Natural killer cell (primary cell): ENCODE results near the gene NIPBL. TPM values are rescaled to one million over a fixed set of nuclear protein-coding genes. Genes with fewer than 3 reads are reported as not detected.

ENCODE experiments used
- ATAC-seq, 3 donors: fragments of 150-1000 bp in 2 of 3; fragments of 200-7000 bp in 1 of 3; cut with Tn5 transposase; 1 replicate in 1 of 3; 2 replicates in 2 of 3; pipeline ENCODE4 v1.10.0; 2021; ENCODE audit warnings: mild to moderate bottlenecking in 2 of 3, moderate library complexity in 2 of 3
- DNase-seq, 2 donors: peaks; one replicate each; pipeline versions ENCODE4 v3.0.0 to v3.0.0-alpha.2; 2013 to 2021; ENCODE audit warnings: mixed read lengths in 1 of 2
- H3K27ac ChIP-seq: one replicate; pipeline ENCODE4 v1.5.1; 2013; ENCODE audit warnings: mild to moderate bottlenecking, low read length
- H3K27me3 ChIP-seq: one replicate; pipeline ENCODE4 v1.6.1; 2013; ENCODE audit warnings: low read length; ENCODE audit not compliant: control insufficient read depth, insufficient read depth
- H3K36me3 ChIP-seq: one replicate; pipeline ENCODE4 v1.6.1; 2013; ENCODE audit warnings: low read length; ENCODE audit not compliant: control insufficient read depth, insufficient read depth
- H3K4me1 ChIP-seq: one replicate; pipeline ENCODE4 v1.6.1; 2013; ENCODE audit warnings: low read length; ENCODE audit not compliant: control insufficient read depth, insufficient read depth
- H3K4me3 ChIP-seq: one replicate; pipeline ENCODE4 v1.5.1; 2013; ENCODE audit warnings: low read length
- H3K9me3 ChIP-seq: one replicate; pipeline ENCODE4 v1.6.1; 2013; ENCODE audit warnings: low read length; ENCODE audit not compliant: control insufficient read depth, insufficient read depth
- H3K27ac Mint-ChIP-seq, 2 donors: one replicate each; pipeline ENCODE4 v1.8.0; 2022; ENCODE audit warnings: mild to moderate bottlenecking in 2 of 2, mixed read lengths in 2 of 2, moderate library complexity in 1 of 2
- H3K27me3 Mint-ChIP-seq, 2 donors: one replicate each; pipeline ENCODE4 v1.8.0; 2022; ENCODE audit warnings: low read depth in 2 of 2, mixed read lengths in 2 of 2
- H3K36me3 Mint-ChIP-seq: one replicate; pipeline ENCODE4 v1.8.0; 2022; ENCODE audit warnings: mixed read lengths
- H3K4me1 Mint-ChIP-seq, 2 donors: one replicate each; pipeline ENCODE4 v1.8.0; 2022; ENCODE audit warnings: mixed read lengths in 2 of 2
- H3K4me3 Mint-ChIP-seq: one replicate; pipeline ENCODE4 v1.8.0; 2022; ENCODE audit warnings: mild to moderate bottlenecking, moderate library complexity, mixed read lengths
- H3K9me3 Mint-ChIP-seq, 2 donors: one replicate each; pipeline ENCODE4 v1.8.0; 2022; ENCODE audit warnings: mixed read lengths in 2 of 2
- WGBS: methylation state at CpG from one replicate; pipeline ENCODE4 v1.1.7; 2013; ENCODE audit warnings: missing lambda C conversion rate; ENCODE audit not compliant: insufficient coverage; 5-methylcytosine and 5-hydroxymethylcytosine counted together
- intact Hi-C: fragments of 100-400 bp; cut with micrococcal nuclease; formaldehyde crosslinking; loops from one replicate; pipeline ENCODE4 v1.14.2; 2022
- total RNA-seq, 4 donors: library from RNA; stranded (reverse); fragments of 120-200 nt in 1 of 4; gene quantifications; one replicate each; pipeline versions ENCODE4 v1.2.3 to v1.2.4, GENCODE V29; 2013 to 2022
- TF ChIP-seq, protein P1 (sequence below): fragments of 200-600 bp; IDR thresholded peaks from one replicate; pipeline ENCODE4 v1.8.0; 2022; ENCODE audit warnings: antibody characterized with exemption

NIPBL gene, protein sequence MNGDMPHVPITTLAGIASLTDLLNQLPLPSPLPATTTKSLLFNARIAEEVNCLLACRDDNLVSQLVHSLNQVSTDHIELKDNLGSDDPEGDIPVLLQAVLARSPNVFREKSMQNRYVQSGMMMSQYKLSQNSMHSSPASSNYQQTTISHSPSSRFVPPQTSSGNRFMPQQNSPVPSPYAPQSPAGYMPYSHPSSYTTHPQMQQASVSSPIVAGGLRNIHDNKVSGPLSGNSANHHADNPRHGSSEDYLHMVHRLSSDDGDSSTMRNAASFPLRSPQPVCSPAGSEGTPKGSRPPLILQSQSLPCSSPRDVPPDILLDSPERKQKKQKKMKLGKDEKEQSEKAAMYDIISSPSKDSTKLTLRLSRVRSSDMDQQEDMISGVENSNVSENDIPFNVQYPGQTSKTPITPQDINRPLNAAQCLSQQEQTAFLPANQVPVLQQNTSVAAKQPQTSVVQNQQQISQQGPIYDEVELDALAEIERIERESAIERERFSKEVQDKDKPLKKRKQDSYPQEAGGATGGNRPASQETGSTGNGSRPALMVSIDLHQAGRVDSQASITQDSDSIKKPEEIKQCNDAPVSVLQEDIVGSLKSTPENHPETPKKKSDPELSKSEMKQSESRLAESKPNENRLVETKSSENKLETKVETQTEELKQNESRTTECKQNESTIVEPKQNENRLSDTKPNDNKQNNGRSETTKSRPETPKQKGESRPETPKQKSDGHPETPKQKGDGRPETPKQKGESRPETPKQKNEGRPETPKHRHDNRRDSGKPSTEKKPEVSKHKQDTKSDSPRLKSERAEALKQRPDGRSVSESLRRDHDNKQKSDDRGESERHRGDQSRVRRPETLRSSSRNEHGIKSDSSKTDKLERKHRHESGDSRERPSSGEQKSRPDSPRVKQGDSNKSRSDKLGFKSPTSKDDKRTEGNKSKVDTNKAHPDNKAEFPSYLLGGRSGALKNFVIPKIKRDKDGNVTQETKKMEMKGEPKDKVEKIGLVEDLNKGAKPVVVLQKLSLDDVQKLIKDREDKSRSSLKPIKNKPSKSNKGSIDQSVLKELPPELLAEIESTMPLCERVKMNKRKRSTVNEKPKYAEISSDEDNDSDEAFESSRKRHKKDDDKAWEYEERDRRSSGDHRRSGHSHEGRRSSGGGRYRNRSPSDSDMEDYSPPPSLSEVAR (N-terminal part only)
- total RNA-seq: 100 to 1,000 TPM; 137 to 153 (median 145) TPM
- total RNA-seq (2013): 101 TPM

DNA sequence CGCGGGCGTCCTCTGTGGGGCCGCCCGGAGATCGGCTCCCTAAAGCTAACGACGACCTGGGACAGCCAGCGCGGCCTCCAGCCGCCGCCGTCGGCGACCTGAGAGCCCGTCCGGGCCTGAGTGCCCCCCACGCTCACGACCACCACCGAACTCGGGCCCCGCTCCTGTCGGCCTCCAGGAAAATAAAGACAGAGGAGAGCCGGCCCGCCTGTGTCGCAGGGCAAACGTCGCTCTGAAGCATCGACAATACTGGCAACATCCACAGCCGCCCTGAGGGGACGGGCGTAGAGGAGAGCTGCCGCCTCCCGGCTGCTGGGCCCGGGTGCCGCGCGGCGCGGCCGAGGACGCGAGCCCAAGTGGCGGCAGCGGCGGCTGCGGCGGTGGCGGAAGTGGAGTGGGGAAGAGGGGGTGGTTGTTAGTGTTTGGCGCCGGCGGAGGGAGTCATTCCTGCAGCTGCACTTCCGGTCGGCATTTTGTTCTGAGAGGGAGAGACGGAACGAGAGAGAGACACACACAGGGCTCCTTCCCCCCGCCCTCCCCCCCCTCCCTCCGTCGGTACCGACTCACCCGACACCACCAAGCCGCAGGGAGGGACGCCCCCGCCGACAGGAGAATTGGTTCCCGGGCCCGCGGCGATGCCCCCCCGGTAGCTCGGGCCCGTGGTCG, at the start of gene NIPBL:
NIPBL (plus strand) TSS at position 471 of the 666 bp plus-strand sequence. CDS start 76,928 bp downstream, outside the sequence.
- H3K4me1 ChIP-seq: peaks cover 14% of the 10 kb centered on the region
- under 1% methylated on average over 60 of the region's 73 CpGs for WGBS
- no peaks in the 10 kb centered on the region for H3K9me3 ChIP-seq
- peak within 1 kb of the TSS; percentile 68 for H3K4me3 ChIP-seq
- Mint-ChIP-seq H3K4me1 (peaks cover 45 to 49% of the 10 kb centered on the region in 2 donors), H3K27ac (peak within 1 kb of the TSS; percentile 92 to 98), H3K36me3 (no peaks in the 10 kb centered on the region), H3K4me3 (peak within 1 kb of the TSS; percentile 98), H3K9me3 (no peaks in the 10 kb centered on the region), H3K27me3 (no peaks in the 10 kb centered on the region)
- TF ChIP-seq, protein P1, sequence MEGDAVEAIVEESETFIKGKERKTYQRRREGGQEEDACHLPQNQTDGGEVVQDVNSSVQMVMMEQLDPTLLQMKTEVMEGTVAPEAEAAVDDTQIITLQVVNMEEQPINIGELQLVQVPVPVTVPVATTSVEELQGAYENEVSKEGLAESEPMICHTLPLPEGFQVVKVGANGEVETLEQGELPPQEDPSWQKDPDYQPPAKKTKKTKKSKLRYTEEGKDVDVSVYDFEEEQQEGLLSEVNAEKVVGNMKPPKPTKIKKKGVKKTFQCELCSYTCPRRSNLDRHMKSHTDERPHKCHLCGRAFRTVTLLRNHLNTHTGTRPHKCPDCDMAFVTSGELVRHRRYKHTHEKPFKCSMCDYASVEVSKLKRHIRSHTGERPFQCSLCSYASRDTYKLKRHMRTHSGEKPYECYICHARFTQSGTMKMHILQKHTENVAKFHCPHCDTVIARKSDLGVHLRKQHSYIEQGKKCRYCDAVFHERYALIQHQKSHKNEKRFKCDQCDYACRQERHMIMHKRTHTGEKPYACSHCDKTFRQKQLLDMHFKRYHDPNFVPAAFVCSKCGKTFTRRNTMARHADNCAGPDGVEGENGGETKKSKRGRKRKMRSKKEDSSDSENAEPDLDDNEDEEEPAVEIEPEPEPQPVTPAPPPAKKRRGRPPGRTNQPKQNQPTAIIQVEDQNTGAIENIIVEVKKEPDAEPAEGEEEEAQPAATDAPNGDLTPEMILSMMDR: peak; percentile 9
- intact Hi-C loops: loop anchor here (2.0 to 5.0 kb wide), 5 partner anchors 51 to 726 kb away; partner anchors contain the start of genes LMBRD2 and NUP155
- peak; percentile 83 to 96 for DNase-seq
- H3K36me3 ChIP-seq: no peaks in the 10 kb centered on the region
- ATAC-seq: peak; percentile 64 to 80 (median 73)
- H3K27me3 ChIP-seq: no peaks in the 10 kb centered on the region
- peak within 1 kb of the TSS; percentile 88 for H3K27ac ChIP-seq

DNA sequence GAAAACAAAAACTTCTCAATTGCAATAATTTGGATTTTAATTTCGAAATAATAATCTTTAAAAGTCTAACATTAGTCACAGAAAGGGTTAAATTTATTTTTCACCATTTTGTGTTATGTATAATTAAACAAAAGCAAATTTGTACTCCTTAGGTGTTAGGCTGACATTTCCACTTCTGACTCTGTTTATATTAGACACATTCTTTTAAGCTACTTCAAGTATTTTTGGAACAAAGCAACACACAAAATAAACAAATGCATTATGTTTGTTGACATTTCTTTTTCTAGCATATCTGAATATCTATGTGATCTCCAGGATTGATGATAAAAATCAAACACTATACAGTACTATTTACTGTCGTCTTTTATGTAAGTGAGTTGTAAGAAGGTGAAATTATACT, 44.3 kb upstream of the NIPBL start:
- no peaks in the 10 kb centered on the region for H3K36me3 Mint-ChIP-seq
- Histone ChIP-seq H3K4me1 (no peaks in the 10 kb centered on the region), H3K9me3 (no peaks in the 10 kb centered on the region), H3K27me3 (no peaks in the 10 kb centered on the region), H3K36me3 (no peaks in the 10 kb centered on the region), H3K4me3 (no peak overlapping the region), H3K27ac (no peak overlapping the region)
- no peaks in the 10 kb centered on the region for H3K4me1 Mint-ChIP-seq
- TF ChIP-seq, protein P1: no peak
- no peaks in the 10 kb centered on the region for H3K9me3 Mint-ChIP-seq
- H3K27me3 Mint-ChIP-seq: peaks cover 7 to 15% of the 10 kb centered on the region in 2 donors
- intact Hi-C loops: no loop called here
- no CpG with 5 or more reads among the region's 2 CpGs for WGBS
- no peak overlapping the region for H3K27ac Mint-ChIP-seq
- no peak for DNase-seq
- H3K4me3 Mint-ChIP-seq: no peak overlapping the region
- no peak for ATAC-seq

DNA sequence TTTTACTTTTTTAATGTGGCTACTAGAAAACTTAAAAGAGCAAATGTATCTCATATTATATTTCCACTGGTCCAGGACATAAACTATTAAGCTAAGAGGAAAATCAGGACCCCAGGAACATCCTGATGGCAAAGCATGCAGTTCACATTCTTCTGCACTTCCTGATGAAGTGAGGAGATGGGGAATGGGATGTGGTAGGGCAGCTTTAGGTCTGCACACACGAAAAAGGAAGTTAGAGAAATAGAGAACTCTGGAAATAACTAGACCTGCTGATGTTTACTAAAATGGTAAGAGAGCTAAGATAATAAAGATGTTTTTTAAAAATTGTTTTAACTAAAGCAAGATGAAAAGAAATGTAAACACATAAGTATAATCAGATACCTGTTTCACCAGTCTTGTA, 39.7 kb upstream of the NIPBL start:
- H3K9me3 Mint-ChIP-seq: no peaks in the 10 kb centered on the region
- peak in 1 of 3 donors; percentile 44 for ATAC-seq
- H3K4me1 ChIP-seq: peaks cover under 1% of the 10 kb centered on the region
- peaks cover 11 to 19% of the 10 kb centered on the region in 2 donors for H3K27me3 Mint-ChIP-seq
- H3K4me3 ChIP-seq: no peak overlapping the region
- H3K27ac Mint-ChIP-seq: no peak overlapping the region
- H3K27me3 ChIP-seq: no peaks in the 10 kb centered on the region
- TF ChIP-seq, protein P1: no peak
- no peaks in the 10 kb centered on the region for H3K36me3 ChIP-seq
- H3K36me3 Mint-ChIP-seq: no peaks in the 10 kb centered on the region
- H3K9me3 ChIP-seq: no peaks in the 10 kb centered on the region
- DNase-seq: no peak
- no peaks in the 10 kb centered on the region for H3K4me1 Mint-ChIP-seq
- H3K27ac ChIP-seq: no peak overlapping the region
- intact Hi-C loops: no loop called here
- no peak overlapping the region for H3K4me3 Mint-ChIP-seq
- 19% methylated on average over 1 of the region's 1 CpG for WGBS
